Activated T-cell treated with anti-CD3 and anti-CD28 coated beads, Interleukin-2, amount 50 U/mL, for 72 hours (primary cell): ENCODE results near the gene FBF1. TPM values are rescaled to one million over a fixed set of nuclear protein-coding genes. Genes with fewer than 3 reads are reported as not detected.
A peak's percentile ranks its signal among the peaks of the same experiment; 100 is the strongest.

Source experiments
- ATAC-seq, 2 donors: fragments of 150-1000 bp; cut with Tn5 transposase; replicated peaks in 1 of 2; 2 replicates each; pipeline ENCODE4 v1.10.0; 2021; ENCODE audit warnings: moderate library complexity in 2 of 2, mild to moderate bottlenecking in 1 of 2
- DNase-seq, 2 donors: peaks; one replicate each; pipeline ENCODE4 v3.0.0; 2021 to 2022; ENCODE audit warnings: mixed read lengths in 1 of 2
- H3K27ac Mint-ChIP-seq: one replicate; pipeline ENCODE4 v1.8.0; 2022; ENCODE audit warnings: mild to moderate bottlenecking, moderate library complexity, mixed read lengths
- H3K27me3 Mint-ChIP-seq: one replicate; pipeline ENCODE4 v1.8.0; 2022; ENCODE audit warnings: low read depth, mixed read lengths
- H3K36me3 Mint-ChIP-seq, 2 donors: one replicate each; pipeline ENCODE4 v1.8.0; 2022; ENCODE audit warnings: mixed read lengths in 2 of 2, mild to moderate bottlenecking in 1 of 2; ENCODE audit not compliant: insufficient read depth in 2 of 2
- H3K4me1 Mint-ChIP-seq: one replicate; pipeline ENCODE4 v1.8.0; 2022; ENCODE audit warnings: low read depth, mixed read lengths
- H3K4me3 Mint-ChIP-seq, 2 donors: one replicate each; pipeline ENCODE4 v1.8.0; 2022; ENCODE audit warnings: mild to moderate bottlenecking in 2 of 2, mixed read lengths in 2 of 2, moderate library complexity in 2 of 2
- H3K9me3 Mint-ChIP-seq, 2 donors: one replicate each; pipeline ENCODE4 v1.8.0; 2022; ENCODE audit warnings: mixed read lengths in 2 of 2
- total RNA-seq, 2 donors: library from RNA; stranded (reverse); gene quantifications; one replicate each; pipeline ENCODE4 v1.2.3, GENCODE V29; 2022

The FBF1 gene
- total RNA-seq, 2 donors from 2014 or later: 19.9 to 26.7 TPM

- DNase-seq (no peak), ATAC-seq (no peak)
- H3K27me3 Mint-ChIP-seq: no peaks in the 10 kb centered on the region
- H3K4me3 Mint-ChIP-seq: no peak overlapping the region
- peaks cover 0 to 3% of the 10 kb centered on the region in 2 donors for H3K36me3 Mint-ChIP-seq
- no peak overlapping the region for H3K27ac Mint-ChIP-seq
- no peaks in the 10 kb centered on the region for H3K9me3 Mint-ChIP-seq
- no peaks in the 10 kb centered on the region for H3K4me1 Mint-ChIP-seq
Measured at GRCh38 chr17:75917917-75918445, 22.9 kb downstream of the FBF1 start.

GRCh38 chr17:75917141-75917916, 23.5 kb downstream of the FBF1 start:
- no peaks in the 10 kb centered on the region for H3K27me3 Mint-ChIP-seq
- H3K36me3 Mint-ChIP-seq: peaks cover 0 to 3% of the 10 kb centered on the region in 2 donors
- H3K9me3 Mint-ChIP-seq: no peaks in the 10 kb centered on the region
- no peak overlapping the region for H3K27ac Mint-ChIP-seq
- no peak for ATAC-seq
- no peak overlapping the region for H3K4me3 Mint-ChIP-seq
- no peaks in the 10 kb centered on the region for H3K4me1 Mint-ChIP-seq
- no peak for DNase-seq

- Mint-ChIP-seq H3K27me3 (no peaks in the 10 kb centered on the region), H3K36me3 (peaks cover 0 to 3% of the 10 kb centered on the region in 2 donors), H3K4me3 (no peak overlapping the region), H3K27ac (peak overlapping the region; percentile 60), H3K4me1 (no peaks in the 10 kb centered on the region), H3K9me3 (no peaks in the 10 kb centered on the region)
- DNase-seq (no peak), ATAC-seq (no peak)
Measured at GRCh38 chr17:75915268-75915667, 25.6 kb downstream of the FBF1 start.

DNA sequence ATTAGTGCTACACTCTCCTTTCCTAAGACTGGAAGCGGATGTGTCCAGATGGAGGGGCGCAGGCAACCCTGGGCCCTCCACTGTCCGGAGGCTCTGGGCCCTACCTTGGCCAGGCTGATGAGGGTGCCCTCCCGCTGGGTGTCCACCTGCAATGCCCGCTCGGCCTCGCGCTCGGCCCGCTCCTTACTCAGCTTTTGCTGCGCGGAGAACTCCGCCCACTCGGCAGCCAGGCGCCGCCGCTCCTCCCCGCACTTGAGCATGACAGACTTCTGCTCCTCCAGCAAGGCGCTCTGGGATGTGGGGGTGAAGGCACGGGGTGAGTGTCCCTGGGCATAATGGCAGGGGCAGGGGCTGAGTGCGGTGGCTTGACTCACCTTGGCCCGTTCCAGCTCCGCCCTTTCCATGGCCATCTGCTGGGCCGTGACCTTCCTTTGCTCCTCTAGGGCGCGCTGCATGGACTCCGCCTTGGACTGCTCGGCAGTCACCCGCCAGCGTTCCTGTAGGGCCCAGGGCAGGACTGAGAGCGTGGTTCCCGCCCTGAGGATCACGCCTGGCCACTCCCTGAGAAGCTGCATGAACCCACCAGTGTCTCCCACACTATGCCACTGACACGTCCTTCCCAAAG, 26.1 kb downstream of the FBF1 start:
- Mint-ChIP-seq H3K4me3 (no peak overlapping the region), H3K4me1 (no peaks in the 10 kb centered on the region), H3K9me3 (no peaks in the 10 kb centered on the region), H3K27me3 (no peaks in the 10 kb centered on the region), H3K36me3 (peaks cover 0 to 3% of the 10 kb centered on the region in 2 donors), H3K27ac (no peak overlapping the region)
- no peak for ATAC-seq
- no peak for DNase-seq

- DNase-seq: no peak
- Mint-ChIP-seq H3K9me3 (no peaks in the 10 kb centered on the region), H3K4me1 (no peaks in the 10 kb centered on the region), H3K36me3 (peaks cover 0 to 3% of the 10 kb centered on the region in 2 donors), H3K27me3 (no peaks in the 10 kb centered on the region), H3K4me3 (no peak overlapping the region), H3K27ac (no peak overlapping the region)
- ATAC-seq: no peak
Measured at GRCh38 chr17:75913537-75914210, 27.2 kb downstream of the FBF1 start.

GRCh38 chr17:75910699-75911098, 30.1 kb downstream of the FBF1 start:
- Mint-ChIP-seq H3K27me3 (no peaks in the 10 kb centered on the region), H3K36me3 (peaks cover 0 to 3% of the 10 kb centered on the region in 2 donors)

GRCh38 chr17:75909812-75910274, 31.0 kb downstream of the FBF1 start:
- Mint-ChIP-seq H3K4me3 (no peak overlapping the region), H3K36me3 (peaks cover 0 to 2% of the 10 kb centered on the region in 2 donors), H3K4me1 (peaks cover 10% of the 10 kb centered on the region), H3K27me3 (no peaks in the 10 kb centered on the region), H3K9me3 (no peaks in the 10 kb centered on the region), H3K27ac (no peak overlapping the region)
- ATAC-seq (no peak), DNase-seq (no peak)

More at GRCh38 chr17:75910699-75911098, 30.1 kb downstream of the FBF1 start:
- DNase-seq: no peak
- Mint-ChIP-seq H3K27ac (no peak overlapping the region), H3K4me3 (no peak overlapping the region), H3K4me1 (peaks cover 7% of the 10 kb centered on the region), H3K9me3 (no peaks in the 10 kb centered on the region)
- no peak for ATAC-seq

- DNase-seq (no peak), ATAC-seq (no peak)
- peaks cover 10% of the 10 kb centered on the region for H3K4me1 Mint-ChIP-seq
- H3K27me3 Mint-ChIP-seq: no peaks in the 10 kb centered on the region
- no peaks in the 10 kb centered on the region for H3K9me3 Mint-ChIP-seq
- H3K27ac Mint-ChIP-seq: no peak overlapping the region
- H3K4me3 Mint-ChIP-seq: no peak overlapping the region
- no peaks in the 10 kb centered on the region for H3K36me3 Mint-ChIP-seq
Measured at GRCh38 chr17:75909051-75909811, 31.6 kb downstream of the FBF1 start.

DNA sequence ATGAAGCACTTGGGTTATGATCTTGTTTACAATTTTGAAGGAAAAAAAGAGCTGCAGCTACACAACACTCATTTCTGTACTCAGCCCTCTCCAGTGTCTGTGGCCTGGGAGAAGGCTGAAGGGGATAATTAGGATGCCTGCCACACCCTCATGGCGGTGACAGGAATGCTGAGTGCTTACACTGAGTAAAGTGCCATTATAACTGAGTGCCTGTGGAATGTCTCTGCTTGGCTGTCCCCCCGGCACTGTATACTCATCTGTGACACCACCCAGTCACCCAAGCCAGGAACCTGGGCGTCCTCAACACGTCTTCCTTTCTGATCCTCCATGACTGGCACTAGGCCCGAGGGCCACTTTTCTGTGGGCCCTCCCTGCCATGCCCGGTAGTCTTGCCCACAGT, 32.6 kb downstream of the FBF1 start:
- H3K27ac Mint-ChIP-seq: no peak overlapping the region

GRCh38 chr17:75906143-75906884, 34.5 kb downstream of the FBF1 start:
- Mint-ChIP-seq H3K27me3 (no peaks in the 10 kb centered on the region), H3K36me3 (peaks cover 0 to 2% of the 10 kb centered on the region in 2 donors), H3K4me3 (peak overlapping the region; percentile 36 to 51), H3K27ac (no peak overlapping the region), H3K9me3 (no peaks in the 10 kb centered on the region), H3K4me1 (peaks cover 23% of the 10 kb centered on the region)
- ATAC-seq (no peak), DNase-seq (no peak)

More for the DNA sequence above, 32.6 kb downstream of the FBF1 start:
- Mint-ChIP-seq H3K9me3 (no peaks in the 10 kb centered on the region), H3K4me3 (no peak overlapping the region), H3K27me3 (no peaks in the 10 kb centered on the region), H3K36me3 (peaks cover 0 to 2% of the 10 kb centered on the region in 2 donors), H3K4me1 (peaks cover 20% of the 10 kb centered on the region)
- ATAC-seq (no peak), DNase-seq (no peak)

DNA sequence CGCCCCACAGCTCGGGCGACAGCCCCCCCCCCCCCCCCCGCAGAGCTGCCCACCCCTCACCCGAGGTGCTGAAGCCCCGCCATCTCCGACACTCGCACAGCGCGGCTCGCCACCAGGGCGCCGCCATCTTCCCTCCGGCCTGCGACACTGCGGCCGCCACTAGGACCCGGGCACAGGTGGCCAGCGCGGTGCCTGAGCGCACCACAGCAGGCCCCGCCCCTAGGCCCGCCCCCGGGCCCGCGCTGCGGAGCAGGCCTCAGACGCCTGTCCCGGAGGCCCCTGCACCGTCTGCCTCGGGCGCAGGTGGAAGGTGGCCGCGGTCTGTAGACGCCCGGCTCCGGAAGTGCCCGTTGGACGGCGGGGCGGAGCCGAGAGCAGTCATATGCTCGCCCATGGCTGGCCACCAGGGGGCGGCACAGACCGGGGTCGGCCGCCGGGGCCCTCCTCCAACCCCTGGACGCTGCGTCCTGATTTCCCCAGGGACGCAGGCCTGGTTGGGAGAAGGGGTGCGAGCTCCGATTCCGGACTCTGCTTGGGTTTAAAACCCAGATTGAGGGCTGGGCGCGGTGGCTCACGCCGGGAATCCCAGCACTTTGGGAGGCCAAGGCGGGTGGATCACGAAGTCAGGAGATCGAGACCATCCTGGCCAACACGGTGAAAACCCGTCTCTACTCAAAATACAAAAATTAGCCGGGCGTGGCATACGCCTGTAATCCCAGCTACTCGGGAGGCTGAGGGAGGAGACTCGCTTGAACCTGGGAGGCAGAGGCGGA, 35.9 kb downstream of the FBF1 start, which contains the start of gene MRPL38:
MRPL38 (minus strand) TSS at position 136 of the 773 bp plus-strand sequence; CDS start at position 127, 9 bp downstream.
- peak within 1 kb of the TSS; percentile 96 to 97 for H3K4me3 Mint-ChIP-seq
- peaks cover 23% of the 10 kb centered on the region for H3K4me1 Mint-ChIP-seq
- peak; percentile 97 to 99 for DNase-seq
- H3K27ac Mint-ChIP-seq: peak within 1 kb of the TSS; percentile 88
- ATAC-seq: peak; percentile 98 to 99
- H3K9me3 Mint-ChIP-seq: no peaks in the 10 kb centered on the region
- H3K27me3 Mint-ChIP-seq: no peaks in the 10 kb centered on the region
- H3K36me3 Mint-ChIP-seq: peaks cover 2 to 4% of the 10 kb centered on the region in 2 donors
